Mucosa of descending colon (tissue), 3 donors: ENCODE measurements around the gene COL18A1. TPM values are rescaled to one million over a fixed set of nuclear protein-coding genes. Genes with fewer than 3 reads are reported as not detected.
"Not testable (repeated sequence)": the region's sequence is repeated elsewhere in the genome, so short reads cannot be mapped to it uniquely, and the experiment has no call there.

Source experiments
- ATAC-seq: fragments of 200-7000 bp; cut with Tn5 transposase; one replicate; pipeline ENCODE4 v1.9.1; 2020; ENCODE audit warnings: mild to moderate bottlenecking, moderate library complexity
- DNase-seq, 3 donors: peaks; one replicate each; pipeline ENCODE4 v3.0.0-alpha.2; 2020
- H3K36me3 ChIP-seq: fragments of 200-600 bp; one replicate; pipeline ENCODE4 v1.8.0; 2021; ENCODE audit warnings: low read depth, mild to moderate bottlenecking
- H3K4me1 ChIP-seq: fragments of 200-600 bp; one replicate; pipeline ENCODE4 v1.8.0; 2021; ENCODE audit warnings: low read depth, mild to moderate bottlenecking
- H3K4me3 ChIP-seq: fragments of 200-600 bp; one replicate; pipeline ENCODE4 v1.8.0; 2021; ENCODE audit warnings: mild to moderate bottlenecking
- H3K9me3 ChIP-seq: fragments of 200-600 bp; one replicate; pipeline ENCODE4 v1.8.0; 2021; ENCODE audit warnings: mild to moderate bottlenecking
- intact Hi-C, 2 donors: fragments of 100-400 bp; cut with DNase I in 1 of 2; cut with micrococcal nuclease in 1 of 2; formaldehyde crosslinking; loops; one replicate each; pipeline versions ENCODE4 v1.11.0 to v1.11.1; 2022; cut with DNase I, micrococcal nuclease
- total RNA-seq, 3 donors: library from RNA; stranded (reverse); fragmentation: NEBNext Ultra II Directional in 2 of 3; extraction: Animal tissue kit (Norgen Biotek cat#: 25700) in 2 of 3; gene quantifications; one replicate each; pipeline versions ENCODE4 v1.2.1 to v1.2.4, GENCODE V29; 2021 to 2023
- TF ChIP-seq, protein P1 (sequence below): fragments of 200-600 bp; IDR thresholded peaks from one replicate; pipeline ENCODE4 v1.8.0; 2022; ENCODE audit warnings: antibody characterized with exemption, mild to moderate bottlenecking
- donor health status: DM: no; HTN: no; CAD: no; lungs with moderate emphysema.
- donor health status: DM: no; HTN: no; CAD: no.
- donor health status: DM: no; HTN: yes; CAD: no.

Gene COL18A1
- total RNA-seq, 3 donors from 2014 or later: 4.6 to 46.9 (median 21.3) TPM

DNA sequence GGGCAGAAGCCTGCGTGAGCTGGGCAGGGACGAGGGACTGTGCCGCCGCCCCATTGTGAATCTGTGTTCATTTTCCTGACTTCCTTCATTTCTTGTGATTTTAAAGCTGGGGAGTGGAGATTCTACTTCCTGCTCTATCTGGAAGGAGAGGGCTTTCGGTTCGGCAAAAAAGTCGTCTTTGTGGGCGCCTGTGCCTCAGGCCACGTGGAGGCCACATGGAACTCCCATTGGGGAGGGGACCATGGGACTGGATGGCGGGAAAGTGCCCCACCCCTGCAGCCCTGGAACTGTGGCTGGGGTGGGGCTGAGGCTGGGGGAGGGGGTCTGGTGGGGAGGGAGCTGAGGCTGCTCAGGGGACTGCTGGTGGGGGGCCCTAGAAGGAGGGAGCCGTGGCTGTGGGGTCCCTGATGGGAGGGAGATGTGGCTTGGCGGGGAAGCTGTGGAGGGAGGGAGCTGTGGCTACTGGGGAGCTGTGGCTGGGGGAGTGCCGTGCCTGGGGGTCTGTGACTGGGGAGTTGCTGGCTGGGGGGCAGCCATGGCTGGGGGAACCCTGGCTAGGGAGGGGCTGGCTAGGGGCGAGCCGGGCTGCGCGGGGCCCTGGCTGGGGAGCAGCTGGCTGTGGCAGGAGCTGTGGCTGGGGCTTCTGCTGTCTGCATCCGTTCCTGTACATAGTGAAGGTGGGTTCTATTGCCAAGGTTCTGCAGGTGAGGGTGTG lies 31.5 kb downstream of the COL18A1 start:
- Histone ChIP-seq H3K36me3 (no peaks in the 10 kb centered on the region), H3K9me3 (no peaks in the 10 kb centered on the region), H3K4me1 (peaks cover 9% of the 10 kb centered on the region), H3K4me3 (no peak overlapping the region)
- intact Hi-C loops: loop anchor here (5.0 kb wide), 2 partner anchors 144 to 294 kb away; no protein-coding TSS in a partner anchor
- TF ChIP-seq, protein P1, sequence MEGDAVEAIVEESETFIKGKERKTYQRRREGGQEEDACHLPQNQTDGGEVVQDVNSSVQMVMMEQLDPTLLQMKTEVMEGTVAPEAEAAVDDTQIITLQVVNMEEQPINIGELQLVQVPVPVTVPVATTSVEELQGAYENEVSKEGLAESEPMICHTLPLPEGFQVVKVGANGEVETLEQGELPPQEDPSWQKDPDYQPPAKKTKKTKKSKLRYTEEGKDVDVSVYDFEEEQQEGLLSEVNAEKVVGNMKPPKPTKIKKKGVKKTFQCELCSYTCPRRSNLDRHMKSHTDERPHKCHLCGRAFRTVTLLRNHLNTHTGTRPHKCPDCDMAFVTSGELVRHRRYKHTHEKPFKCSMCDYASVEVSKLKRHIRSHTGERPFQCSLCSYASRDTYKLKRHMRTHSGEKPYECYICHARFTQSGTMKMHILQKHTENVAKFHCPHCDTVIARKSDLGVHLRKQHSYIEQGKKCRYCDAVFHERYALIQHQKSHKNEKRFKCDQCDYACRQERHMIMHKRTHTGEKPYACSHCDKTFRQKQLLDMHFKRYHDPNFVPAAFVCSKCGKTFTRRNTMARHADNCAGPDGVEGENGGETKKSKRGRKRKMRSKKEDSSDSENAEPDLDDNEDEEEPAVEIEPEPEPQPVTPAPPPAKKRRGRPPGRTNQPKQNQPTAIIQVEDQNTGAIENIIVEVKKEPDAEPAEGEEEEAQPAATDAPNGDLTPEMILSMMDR: no peak
- DNase-seq: no peak
- no peak for ATAC-seq

DNA sequence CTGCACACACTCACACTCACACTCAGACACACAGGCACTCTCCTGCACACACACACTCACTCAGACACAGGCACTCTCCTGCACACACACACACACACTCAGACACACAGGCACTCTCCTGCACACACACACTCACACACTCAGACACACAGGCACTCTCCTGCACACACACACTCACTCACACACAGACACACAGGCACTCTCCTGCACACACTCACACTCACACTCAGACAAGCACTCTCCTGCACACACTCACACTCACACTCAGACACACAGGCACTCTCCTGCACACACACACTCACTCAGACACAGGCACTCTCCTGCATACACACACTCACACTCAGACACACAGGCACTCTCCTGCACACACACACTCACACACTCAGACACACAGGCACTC lies 32.9 kb downstream of the COL18A1 start:
- intact Hi-C loops: loop anchor here (5.0 kb wide), 2 partner anchors 146 to 296 kb away; no protein-coding TSS in a partner anchor
- not testable (repeated sequence) for H3K9me3 ChIP-seq, H3K4me3 ChIP-seq, DNase-seq, H3K36me3 ChIP-seq, H3K4me1 ChIP-seq, ATAC-seq

DNA sequence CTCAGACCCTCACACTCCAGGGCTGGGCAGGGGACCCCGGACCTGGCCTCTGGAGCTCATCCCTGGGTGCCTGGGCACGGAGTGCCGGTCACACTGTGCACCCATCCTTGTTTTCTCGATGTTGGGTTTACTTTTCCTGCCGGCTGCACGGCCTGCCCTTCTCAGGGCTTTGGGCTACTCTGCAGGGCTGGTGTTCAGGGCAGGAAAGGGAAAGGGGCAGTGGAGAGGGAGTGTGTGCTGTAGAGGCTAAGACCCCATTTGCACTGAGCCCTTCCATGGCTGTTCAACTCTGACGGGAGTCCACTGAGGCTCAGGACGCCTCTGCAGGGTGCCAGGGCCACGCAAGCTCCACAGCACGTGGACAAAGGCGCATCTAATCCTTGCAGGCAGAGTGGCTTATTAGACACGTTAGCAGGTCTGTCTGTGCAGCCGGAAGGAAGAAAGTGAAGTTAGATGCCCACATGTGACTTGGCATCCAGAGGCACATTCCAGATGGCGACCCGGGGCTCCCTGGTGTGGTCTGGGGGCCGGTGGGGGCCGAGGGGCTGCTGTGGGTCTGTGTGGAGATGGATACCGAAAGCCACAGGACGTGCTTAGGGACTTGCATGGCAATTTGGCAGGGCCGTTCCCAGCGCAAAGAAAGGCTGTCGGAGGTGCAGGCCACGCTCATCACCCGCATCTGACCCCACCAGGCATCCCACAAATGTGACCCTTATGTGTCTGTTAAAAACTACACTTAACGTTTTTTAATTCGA lies 33.6 kb downstream of the COL18A1 start:
- DNase-seq: peak in 2 of 3 donors; percentile 28 to 46
- peaks cover 9% of the 10 kb centered on the region for H3K4me1 ChIP-seq
- TF ChIP-seq, protein P1: no peak
- no peaks in the 10 kb centered on the region for H3K9me3 ChIP-seq
- ATAC-seq: no peak
- H3K36me3 ChIP-seq: no peaks in the 10 kb centered on the region
- H3K4me3 ChIP-seq: no peak overlapping the region
- intact Hi-C loops: loop anchor here (5.0 kb wide), 2 partner anchors 146 to 296 kb away; no protein-coding TSS in a partner anchor

DNA sequence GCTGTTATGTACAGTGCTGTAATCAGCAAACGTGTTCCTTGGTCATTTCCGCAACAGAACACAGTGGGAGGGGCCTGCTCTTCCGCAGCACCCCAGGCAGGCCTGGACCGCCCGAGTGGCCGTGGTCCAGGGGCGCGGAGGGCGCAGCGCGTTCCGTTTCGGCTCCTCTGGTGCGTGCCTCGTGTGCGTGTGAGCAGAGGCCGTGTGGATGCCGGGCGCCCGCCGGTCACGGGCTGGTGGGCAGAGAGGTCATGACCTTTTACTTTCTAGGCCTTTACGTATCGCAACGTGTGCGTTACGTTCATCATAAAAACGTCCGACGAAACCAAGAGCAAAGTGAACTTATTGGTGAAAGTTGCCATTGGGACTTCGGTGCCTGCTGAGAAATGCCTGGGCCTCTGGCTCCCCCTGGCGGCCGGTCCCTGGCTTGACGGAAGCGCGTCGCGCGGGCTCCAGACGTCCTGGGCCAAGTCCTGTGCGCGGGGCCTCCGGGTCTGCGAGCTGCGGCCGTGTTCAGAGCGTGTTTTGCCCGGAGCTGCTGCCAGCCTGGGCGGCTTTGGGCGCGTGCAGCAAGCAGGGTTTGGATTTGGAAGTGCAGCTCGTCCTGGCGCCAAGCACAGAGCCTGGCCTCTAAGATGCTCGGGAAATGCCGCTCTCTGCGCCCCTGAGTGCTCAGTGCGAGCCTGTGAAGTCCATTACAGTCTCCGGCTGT lies 34.4 kb downstream of the COL18A1 start:
- peaks cover 9% of the 10 kb centered on the region for H3K4me1 ChIP-seq
- intact Hi-C loops: loop anchor here (5.0 kb wide), 2 partner anchors 147 to 297 kb away; no protein-coding TSS in a partner anchor
- TF ChIP-seq, protein P1: peak; percentile 91
- no peaks in the 10 kb centered on the region for H3K36me3 ChIP-seq
- no peaks in the 10 kb centered on the region for H3K9me3 ChIP-seq
- peak; percentile 82 to 92 (median 88) for DNase-seq
- no peak overlapping the region for H3K4me3 ChIP-seq
- peak; percentile 93 for ATAC-seq

DNA sequence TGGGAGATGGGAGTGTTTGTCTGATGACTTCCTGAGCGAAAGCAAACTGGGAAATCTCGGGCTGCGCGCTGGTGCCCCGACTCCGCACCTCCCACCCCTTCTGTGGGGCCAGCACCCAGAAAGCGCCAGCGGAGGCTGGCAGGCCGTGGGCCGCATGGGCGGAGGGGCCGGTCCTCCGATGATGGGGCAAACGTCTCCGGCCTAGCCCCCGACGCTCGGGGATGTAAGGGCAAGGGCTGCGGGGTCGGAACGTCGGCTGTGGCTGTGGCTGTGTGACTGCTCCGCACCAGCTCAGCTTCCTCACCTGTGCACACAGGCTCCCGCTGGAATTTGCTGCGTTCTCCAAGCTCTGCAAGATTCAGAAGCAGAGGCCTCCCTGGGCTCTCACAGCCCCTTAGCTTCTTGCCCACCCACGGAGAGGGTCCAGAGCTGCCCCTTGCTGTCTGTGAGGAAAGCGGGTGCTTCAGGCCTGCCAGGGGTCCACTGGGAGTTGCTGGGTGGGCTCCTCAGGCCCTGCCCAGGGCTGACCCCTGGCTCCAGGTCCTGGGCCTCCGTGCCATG lies 35.0 kb downstream of the COL18A1 start:
- Histone ChIP-seq H3K4me3 (no peak overlapping the region), H3K36me3 (no peaks in the 10 kb centered on the region), H3K4me1 (peaks cover 9% of the 10 kb centered on the region), H3K9me3 (no peaks in the 10 kb centered on the region)
- intact Hi-C loops: loop anchor here (5.0 to 10.0 kb wide), 3 partner anchors 148 to 298 kb away; no protein-coding TSS in a partner anchor
- ATAC-seq (no peak), DNase-seq (peak in 2 of 3 donors; percentile 17 to 45)
- TF ChIP-seq, protein P1: no peak
